ENCODE measurements around the gene PDGFD. TPM values are rescaled to one million over a fixed set of nuclear protein-coding genes. Genes with fewer than 3 reads are reported as not detected.

Gene PDGFD
- total RNA-seq, 2 donors from 2014 or later = 14.4 to 27.8 TPM

DNA sequence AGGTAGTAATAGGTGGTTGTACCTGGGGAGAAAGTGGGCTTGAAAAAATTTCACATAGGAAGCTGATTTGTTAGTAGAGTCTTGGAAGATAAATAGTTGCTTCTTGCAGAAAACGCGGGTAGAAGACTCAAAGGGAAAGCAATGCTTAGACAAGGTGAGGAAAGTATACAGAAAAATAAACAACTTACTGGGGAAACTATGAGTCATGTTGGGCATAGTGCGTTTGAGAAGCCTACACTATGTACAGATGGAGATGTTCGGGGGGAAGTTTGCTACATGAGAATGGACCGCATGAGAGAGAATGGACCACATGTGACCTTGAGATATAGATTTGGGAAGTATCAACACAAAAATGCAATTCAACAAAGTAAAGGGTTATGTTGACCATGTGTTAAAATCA is 214.2 kb downstream of the PDGFD start:
- Histone ChIP-seq H3K36me3 (no peaks in the 10 kb centered on the region), H3K9me3 (no peaks in the 10 kb centered on the region), H3K27me3 (no peaks in the 10 kb centered on the region), H3K4me1 (no peaks in the 10 kb centered on the region), H3K27ac (no peak overlapping the region), H3K4me3 (no peak overlapping the region)
- no peak for DNase-seq (ENCODE audit: low spot score)
- TF ChIP-seq, protein P1, sequence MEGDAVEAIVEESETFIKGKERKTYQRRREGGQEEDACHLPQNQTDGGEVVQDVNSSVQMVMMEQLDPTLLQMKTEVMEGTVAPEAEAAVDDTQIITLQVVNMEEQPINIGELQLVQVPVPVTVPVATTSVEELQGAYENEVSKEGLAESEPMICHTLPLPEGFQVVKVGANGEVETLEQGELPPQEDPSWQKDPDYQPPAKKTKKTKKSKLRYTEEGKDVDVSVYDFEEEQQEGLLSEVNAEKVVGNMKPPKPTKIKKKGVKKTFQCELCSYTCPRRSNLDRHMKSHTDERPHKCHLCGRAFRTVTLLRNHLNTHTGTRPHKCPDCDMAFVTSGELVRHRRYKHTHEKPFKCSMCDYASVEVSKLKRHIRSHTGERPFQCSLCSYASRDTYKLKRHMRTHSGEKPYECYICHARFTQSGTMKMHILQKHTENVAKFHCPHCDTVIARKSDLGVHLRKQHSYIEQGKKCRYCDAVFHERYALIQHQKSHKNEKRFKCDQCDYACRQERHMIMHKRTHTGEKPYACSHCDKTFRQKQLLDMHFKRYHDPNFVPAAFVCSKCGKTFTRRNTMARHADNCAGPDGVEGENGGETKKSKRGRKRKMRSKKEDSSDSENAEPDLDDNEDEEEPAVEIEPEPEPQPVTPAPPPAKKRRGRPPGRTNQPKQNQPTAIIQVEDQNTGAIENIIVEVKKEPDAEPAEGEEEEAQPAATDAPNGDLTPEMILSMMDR (IDR thresholded peaks at IDR 0.05) = no peak

DNA sequence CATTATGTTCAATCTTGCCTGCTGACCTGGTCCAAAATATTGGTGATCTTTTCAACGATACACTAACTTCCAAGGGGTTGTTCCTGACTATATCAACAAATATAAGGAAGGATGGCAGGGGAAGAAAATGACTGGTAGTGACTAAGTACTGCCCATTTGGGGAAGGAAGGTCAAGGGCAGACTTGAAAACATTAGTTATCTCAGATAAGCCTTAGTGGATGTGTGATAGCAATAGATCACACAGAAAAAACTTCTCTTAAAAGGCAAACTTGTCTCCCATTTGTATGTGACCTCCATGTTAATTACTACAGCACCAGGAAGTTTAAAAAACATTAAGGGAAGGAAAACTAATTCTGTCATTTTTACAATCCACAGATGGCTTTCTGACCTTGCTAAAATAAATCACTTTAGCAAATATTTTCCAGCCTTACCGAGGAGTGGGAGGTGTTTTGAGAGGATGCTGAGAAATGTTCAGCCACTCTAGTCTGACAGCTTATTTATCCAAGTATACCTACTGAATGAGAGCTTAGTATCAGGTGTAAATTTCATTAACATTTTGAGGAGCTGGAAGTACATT is 215.7 kb downstream of the PDGFD start:
- Histone ChIP-seq H3K4me3 (no peak overlapping the region), H3K27me3 (no peaks in the 10 kb centered on the region), H3K9me3 (no peaks in the 10 kb centered on the region), H3K27ac (no peak overlapping the region), H3K36me3 (no peaks in the 10 kb centered on the region), H3K4me1 (no peaks in the 10 kb centered on the region)
- TF ChIP-seq, protein P1 (IDR thresholded peaks at IDR 0.05) = no peak
- DNase-seq (ENCODE audit: low spot score) = no peak

DNA sequence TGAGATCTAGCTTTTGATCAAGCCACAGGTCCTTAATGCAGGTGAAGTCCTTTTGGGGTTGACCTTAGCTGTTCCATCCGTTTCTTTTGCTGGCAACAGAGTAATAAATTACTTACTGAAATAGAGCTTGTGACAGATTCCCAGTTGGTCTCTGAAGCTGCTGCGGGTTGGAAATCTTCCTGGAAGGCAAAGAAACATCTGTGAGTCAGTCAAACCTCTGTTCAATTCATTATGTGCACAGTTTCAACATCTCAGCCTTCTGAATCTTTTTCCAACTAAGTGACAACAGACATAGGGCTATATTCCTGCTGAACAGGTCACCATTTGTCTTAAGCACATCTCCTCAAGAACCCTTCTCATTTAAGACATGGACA is 216.4 kb downstream of the PDGFD start:
- Histone ChIP-seq H3K36me3 (no peaks in the 10 kb centered on the region), H3K27ac (peak overlapping the region; percentile 16 to 43), H3K4me3 (no peak overlapping the region), H3K4me1 (no peaks in the 10 kb centered on the region), H3K27me3 (no peaks in the 10 kb centered on the region), H3K9me3 (no peaks in the 10 kb centered on the region)
- TF ChIP-seq, protein P1 (IDR thresholded peaks at IDR 0.05) = no peak
- no peak for DNase-seq (ENCODE audit: low spot score)

GRCh38 chr11:103946793-103947545 is 217.0 kb downstream of the PDGFD start:
- Histone ChIP-seq H3K36me3 (no peaks in the 10 kb centered on the region), H3K27ac (peak overlapping the region; percentile 16 to 43), H3K4me3 (no peak overlapping the region), H3K27me3 (no peaks in the 10 kb centered on the region), H3K9me3 (no peaks in the 10 kb centered on the region), H3K4me1 (no peaks in the 10 kb centered on the region)
- DNase-seq (ENCODE audit: low spot score) = no peak
- TF ChIP-seq, protein P1 (IDR thresholded peaks at IDR 0.05) = no peak

DNA sequence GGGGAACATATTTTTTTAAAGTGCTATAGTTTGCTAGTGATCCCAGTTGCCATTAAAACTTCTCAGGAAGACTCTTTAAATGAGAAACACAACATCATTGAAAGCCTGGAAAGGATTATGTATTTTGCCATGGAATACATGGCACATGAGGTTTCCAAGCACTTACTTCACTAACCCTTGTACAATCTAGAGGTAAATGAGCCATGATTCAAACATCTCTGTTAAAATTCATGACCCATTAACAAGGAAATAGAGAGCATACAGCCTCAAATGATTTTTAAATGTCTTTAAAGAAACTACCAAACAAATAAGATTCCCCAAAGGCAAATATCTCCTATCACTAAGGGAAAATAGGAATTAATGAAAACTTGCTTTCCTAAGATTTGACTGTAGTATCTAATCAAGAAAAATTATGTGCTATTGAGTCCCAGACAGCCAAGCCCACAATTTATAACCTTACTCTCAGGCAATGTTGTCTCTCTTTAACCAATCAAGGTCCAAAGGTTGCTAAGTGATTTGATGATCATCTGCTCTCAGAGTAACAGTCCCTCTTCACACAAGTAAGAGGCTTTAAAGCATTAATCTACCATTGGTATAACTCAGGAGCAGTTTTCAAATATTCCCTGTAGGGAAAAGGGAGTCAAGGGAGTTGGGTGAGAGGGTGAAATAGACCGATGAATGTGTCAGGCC is 219.6 kb downstream of the PDGFD start:
- TF ChIP-seq, protein P1 (IDR thresholded peaks at IDR 0.05) = no peak
- H3K36me3 ChIP-seq = no peaks in the 10 kb centered on the region
- no peak for DNase-seq (ENCODE audit: low spot score)
- H3K27me3 ChIP-seq = no peaks in the 10 kb centered on the region
- H3K4me3 ChIP-seq = no peak overlapping the region
- H3K4me1 ChIP-seq = no peaks in the 10 kb centered on the region
- no peak overlapping the region for H3K27ac ChIP-seq
- H3K9me3 ChIP-seq = no peaks in the 10 kb centered on the region

Measured in right atrium auricular region (tissue), 2 donors.